Neuronal stem cell (in vitro differentiated cells): ENCODE data around the gene WRNIP1.
A peak's percentile ranks its signal among the peaks of the same experiment; 100 is the strongest.

Source experiments
- DNase-seq: peaks from one replicate; pipeline ENCODE4 v3.0.0-alpha.2; 2013; ENCODE audit warnings: low spot score
- H2AFZ ChIP-seq: one replicate; pipeline ENCODE4 v1.6.1; 2013; ENCODE audit warnings: mild to moderate bottlenecking, low read length, inconsistent platforms
- H2AK5ac ChIP-seq: 2 replicates; pipeline ENCODE4 v1.6.1; 2013; ENCODE audit warnings: low read depth, mild to moderate bottlenecking, inconsistent platforms, low read length, moderate library complexity, mixed read lengths
- H2BK120ac ChIP-seq: 2 replicates; pipeline ENCODE4 v1.6.1; 2013; ENCODE audit warnings: low read depth, mild to moderate bottlenecking, inconsistent platforms, low read length, moderate library complexity, mixed read lengths
- H2BK12ac ChIP-seq: one replicate; pipeline ENCODE4 v1.6.1; 2013; ENCODE audit warnings: low read length, inconsistent platforms
- H2BK15ac ChIP-seq: 2 replicates; pipeline ENCODE4 v1.6.1; 2013; ENCODE audit warnings: mild to moderate bottlenecking, low read length, inconsistent platforms, mixed read lengths
- H2BK5ac ChIP-seq: one replicate; pipeline ENCODE4 v1.6.1; 2013; ENCODE audit warnings: inconsistent platforms, mild to moderate bottlenecking, low read length, moderate library complexity
- H3K14ac ChIP-seq: one replicate; pipeline ENCODE4 v1.6.1; 2013; ENCODE audit warnings: low read length, inconsistent platforms
- H3K18ac ChIP-seq: 2 replicates; pipeline ENCODE4 v1.6.1; 2013; ENCODE audit warnings: low read length, inconsistent platforms
- H3K23ac ChIP-seq: 2 replicates; pipeline ENCODE4 v1.6.1; 2013; ENCODE audit warnings: low read depth, mild to moderate bottlenecking, mixed read lengths, low read length, inconsistent platforms; ENCODE audit not compliant: poor library complexity
- H3K27ac ChIP-seq: replicated peaks from 3 replicates; pipeline ENCODE4 v1.5.1; 2013; ENCODE audit warnings: low read length, inconsistent platforms
- H3K27me3 ChIP-seq, 3 experiments: 2 replicates each; pipeline ENCODE4 v1.6.1; 2013; ENCODE audit warnings: low read length in 3 of 3, mild to moderate bottlenecking in 2 of 3, inconsistent platforms in 1 of 3, low read depth in 1 of 3, mixed read lengths in 1 of 3, moderate library complexity in 1 of 3; ENCODE audit not compliant: control insufficient read depth in 3 of 3, insufficient read depth in 3 of 3
- H3K36me3 ChIP-seq, 2 donors: replicated peaks in 1 of 2; 2 replicates each; pipeline ENCODE4 v1.6.1; 2013; ENCODE audit warnings: low read length in 2 of 2; ENCODE audit not compliant: control insufficient read depth in 2 of 2, insufficient read depth in 2 of 2
- H3K4ac ChIP-seq: 2 replicates; pipeline ENCODE4 v1.6.1; 2013; ENCODE audit warnings: inconsistent platforms, mild to moderate bottlenecking, low read length, moderate library complexity
- H3K4me1 ChIP-seq, 2 donors: 1 replicate in 1 of 2; 2 replicates in 1 of 2; pipeline ENCODE4 v1.6.1; 2013; ENCODE audit warnings: low read length in 2 of 2, low read depth in 1 of 2; ENCODE audit not compliant: control insufficient read depth in 2 of 2, insufficient read depth in 1 of 2
- H3K4me2 ChIP-seq: one replicate; pipeline ENCODE4 v1.6.1; 2013; ENCODE audit warnings: mild to moderate bottlenecking, low read length, inconsistent platforms; ENCODE audit not compliant: insufficient read depth, poor library complexity, severe bottlenecking
- H3K4me3 ChIP-seq, 2 donors: 2 replicates each; pipeline ENCODE4 v1.5.1; 2013; ENCODE audit warnings: low read length in 2 of 2, mild to moderate bottlenecking in 2 of 2, inconsistent platforms in 1 of 2, moderate library complexity in 1 of 2
- H3K79me1 ChIP-seq: one replicate; pipeline ENCODE4 v1.6.1; 2013; ENCODE audit warnings: low read depth, mild to moderate bottlenecking, inconsistent platforms, low read length, moderate library complexity
- H3K9ac ChIP-seq: one replicate; pipeline ENCODE4 v1.6.1; 2013; ENCODE audit warnings: mild to moderate bottlenecking, low read depth, low read length, inconsistent platforms; ENCODE audit not compliant: poor library complexity
- H3K9me3 ChIP-seq, 2 donors: replicated peaks in 1 of 2; 2 replicates each; pipeline versions ENCODE3 to v1.6.1; 2013; ENCODE audit warnings: low read length in 2 of 2, mild to moderate bottlenecking in 2 of 2, inconsistent platforms in 1 of 2, low read depth in 1 of 2, mixed read lengths in 1 of 2, moderate library complexity in 1 of 2; ENCODE audit not compliant: control insufficient read depth in 2 of 2, insufficient read depth in 1 of 2
- H4K8ac ChIP-seq: one replicate; pipeline ENCODE4 v1.6.1; 2013; ENCODE audit warnings: low read depth, mild to moderate bottlenecking, inconsistent platforms, low read length, moderate library complexity
- H4K91ac ChIP-seq: one replicate; pipeline ENCODE4 v1.6.1; 2013; ENCODE audit warnings: low read length, low read depth, mild to moderate bottlenecking, inconsistent platforms; ENCODE audit not compliant: poor library complexity
- WGBS, 2 donors: extraction: QIAGEN DNeasy Blood & Tissue Kit; methylation state at CpG; one replicate each; pipeline ENCODE4 v1.1.7; 2013; ENCODE audit warnings: missing lambda C conversion rate in 2 of 2, mixed read lengths in 1 of 2; ENCODE audit not compliant: insufficient read length in 2 of 2, insufficient replicate concordance in 1 of 2; ENCODE audit errors: extremely low coverage in 2 of 2; 5-methylcytosine and 5-hydroxymethylcytosine counted together

The WRNIP1 gene

GRCh38 chr6:2781685-2782355 lies 16.6 kb downstream of the WRNIP1 start:
- Histone ChIP-seq H3K4me1 (peaks cover 0 to 8% of the 10 kb centered on the region in 2 donors), H3K9me3 (no peaks in the 10 kb centered on the region), H3K14ac (no peak overlapping the region), H3K79me1 (peaks cover 7% of the 10 kb centered on the region), H2BK15ac (no peak overlapping the region), H4K8ac (no peak overlapping the region), H4K91ac (no peak overlapping the region), H2AFZ (no peak overlapping the region), H2BK12ac (no peak overlapping the region), H3K9ac (peak overlapping the region; percentile 31), H3K4me3 (no peak overlapping the region), H3K18ac (no peak overlapping the region), H2AK5ac (no peak overlapping the region), H3K4me2 (no peak overlapping the region), H2BK5ac (no peak overlapping the region), H2BK120ac (no peak overlapping the region), H3K4ac (no peak overlapping the region), H3K23ac (no peak overlapping the region), H3K36me3 (peaks cover 7 to 84% of the 10 kb centered on the region in 2 donors), H3K27ac (no peak overlapping the region), H3K27me3 (no peaks in the 10 kb centered on the region)
- DNase-seq: no peak
- no CpG with 5 or more reads among the region's 7 CpGs for WGBS, 2 donors

GRCh38 chr6:2782356-2782708 lies 17.1 kb downstream of the WRNIP1 start:
- Histone ChIP-seq H3K79me1 (peaks cover 7% of the 10 kb centered on the region), H4K8ac (no peak overlapping the region), H3K27ac (no peak overlapping the region), H3K18ac (no peak overlapping the region), H4K91ac (no peak overlapping the region), H3K36me3 (peaks cover 7 to 83% of the 10 kb centered on the region in 2 donors), H2AK5ac (no peak overlapping the region), H3K4me2 (no peak overlapping the region), H3K23ac (no peak overlapping the region), H2BK12ac (no peak overlapping the region), H2AFZ (no peak overlapping the region), H3K4ac (no peak overlapping the region), H3K14ac (no peak overlapping the region), H2BK15ac (no peak overlapping the region), H2BK5ac (no peak overlapping the region), H3K4me1 (peaks cover 0 to 5% of the 10 kb centered on the region in 2 donors), H3K9ac (no peak overlapping the region), H3K27me3 (no peaks in the 10 kb centered on the region), H3K4me3 (no peak overlapping the region), H3K9me3 (no peaks in the 10 kb centered on the region), H2BK120ac (no peak overlapping the region)
- no CpG with 5 or more reads among the region's 9 CpGs for WGBS, 2 donors
- DNase-seq: no peak

GRCh38 chr6:2782825-2783187 lies 17.6 kb downstream of the WRNIP1 start:
- H3K4me2 ChIP-seq: no peak overlapping the region
- H2BK5ac ChIP-seq: no peak overlapping the region
- peak overlapping the region; percentile 61 for H3K14ac ChIP-seq
- H2AK5ac ChIP-seq: no peak overlapping the region
- no peak overlapping the region for H2BK120ac ChIP-seq
- H3K4me1 ChIP-seq: peaks cover 0 to 4% of the 10 kb centered on the region in 2 donors
- H3K9me3 ChIP-seq: no peaks in the 10 kb centered on the region
- no peak overlapping the region for H3K4me3 ChIP-seq
- H3K4ac ChIP-seq: no peak overlapping the region
- H2AFZ ChIP-seq: no peak overlapping the region
- peak overlapping the region; percentile 60 for H3K9ac ChIP-seq
- peaks cover 7% of the 10 kb centered on the region for H3K79me1 ChIP-seq
- no peak overlapping the region for H3K27ac ChIP-seq
- no peak overlapping the region for H4K8ac ChIP-seq
- no peak overlapping the region for H2BK15ac ChIP-seq
- H3K18ac ChIP-seq: peak overlapping the region; percentile 12
- no CpG with 5 or more reads among the region's 10 CpGs for WGBS, 2 donors
- no peak overlapping the region for H2BK12ac ChIP-seq
- H3K27me3 ChIP-seq: no peaks in the 10 kb centered on the region
- no peak overlapping the region for H3K23ac ChIP-seq
- H4K91ac ChIP-seq: no peak overlapping the region
- no peak for DNase-seq
- H3K36me3 ChIP-seq: peaks cover 9 to 87% of the 10 kb centered on the region in 2 donors

- H3K14ac ChIP-seq: peak overlapping the region; percentile 61
- H2BK15ac ChIP-seq: no peak overlapping the region
- no peak overlapping the region for H3K4me3 ChIP-seq
- H3K4ac ChIP-seq: no peak overlapping the region
- no peak for DNase-seq
- H3K27me3 ChIP-seq: no peaks in the 10 kb centered on the region
- no peak overlapping the region for H3K23ac ChIP-seq
- H2AK5ac ChIP-seq: no peak overlapping the region
- H3K27ac ChIP-seq: no peak overlapping the region
- H3K9ac ChIP-seq: peak overlapping the region; percentile 60
- H3K4me1 ChIP-seq: peaks cover 0 to 4% of the 10 kb centered on the region in 2 donors
- peaks cover 10 to 85% of the 10 kb centered on the region in 2 donors for H3K36me3 ChIP-seq
- no peak overlapping the region for H2AFZ ChIP-seq
- no peak overlapping the region for H2BK12ac ChIP-seq
- no peak overlapping the region for H2BK5ac ChIP-seq
- no peak overlapping the region for H3K4me2 ChIP-seq
- WGBS, 2 donors: no CpG with 5 or more reads among the region's 19 CpGs
- no peaks in the 10 kb centered on the region for H3K9me3 ChIP-seq
- H3K79me1 ChIP-seq: peaks cover 5% of the 10 kb centered on the region
- H3K18ac ChIP-seq: peak overlapping the region; percentile 12
- H4K91ac ChIP-seq: no peak overlapping the region
- H2BK120ac ChIP-seq: no peak overlapping the region
- no peak overlapping the region for H4K8ac ChIP-seq
Observed at GRCh38 chr6:2783188-2783963, 18.2 kb downstream of the WRNIP1 start.
